Fibroblast of the aortic adventitia (primary cell): ENCODE data around the gene CCDC175. TPM values are rescaled to one million over a fixed set of nuclear protein-coding genes. Genes with fewer than 3 reads are reported as not detected.

Experiments used
- DNase-seq: peaks from one replicate; pipeline ENCODE4 v3.0.0-alpha.2; 2010; ENCODE audit warnings: low read depth
- H3K4me3 ChIP-seq: 2 replicates; pipeline ENCODE4 v1.5.1; 2011; ENCODE audit warnings: low read depth, mild to moderate bottlenecking, control low read depth, low read length, moderate library complexity
- CTCF ChIP-seq: IDR thresholded peaks from 2 replicates; pipeline ENCODE4 v1.5.1; 2011; ENCODE audit warnings: mild to moderate bottlenecking, low read length, control low read depth, inconsistent platforms; ENCODE audit not compliant: insufficient read depth
- total RNA-seq: library from RNA; depleted of rRNA; stranded (reverse); fragments of >200 nt; gene quantifications from 2 replicates; pipeline ENCODE4 v1.2.3, GENCODE V29; 2012; ENCODE audit warnings: low replicate concordance

The CCDC175 gene
- total RNA-seq, 1 donor, result not detected

- H3K4me3 ChIP-seq, result peak overlapping the region; percentile 65
- no peak for DNase-seq
- TF ChIP-seq CTCF, result no peak
Measured at GRCh38 chr14:59463787-59464485, 112.7 kb downstream of the CCDC175 start.

- DNase-seq, result no peak
- no peak overlapping the region for H3K4me3 ChIP-seq
- no peak for TF ChIP-seq CTCF
Measured at GRCh38 chr14:59461891-59462290, 114.7 kb downstream of the CCDC175 start.

GRCh38 chr14:59460378-59460777 lies 116.2 kb downstream of the CCDC175 start:
- no peak for TF ChIP-seq CTCF
- H3K4me3 ChIP-seq, result no peak overlapping the region
- no peak for DNase-seq

- no peak for TF ChIP-seq CTCF
- no peak for DNase-seq
- H3K4me3 ChIP-seq, result no peak overlapping the region
Measured at GRCh38 chr14:59458486-59458885, 118.1 kb downstream of the CCDC175 start.

DNA sequence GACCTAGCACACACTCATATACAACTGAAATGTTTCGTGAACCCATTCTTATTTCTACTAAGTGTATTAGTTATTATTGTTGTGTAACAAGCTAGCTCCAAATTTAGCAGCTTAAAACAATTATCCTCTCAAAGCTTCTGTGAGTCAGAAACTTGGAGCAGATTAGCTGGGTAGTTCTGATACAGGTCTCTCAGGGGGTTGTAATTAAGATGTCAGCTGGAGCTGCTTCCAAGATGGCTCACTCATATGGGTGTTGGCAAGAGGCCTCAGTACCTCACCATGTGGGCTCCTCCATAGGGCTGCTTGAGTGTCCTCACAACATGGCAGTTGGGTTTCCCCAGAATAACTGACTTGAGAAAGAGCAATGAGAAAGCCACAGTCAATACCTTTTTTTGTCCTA lies 121.2 kb downstream of the CCDC175 start:
- TF ChIP-seq CTCF, result no peak
- H3K4me3 ChIP-seq, result no peak overlapping the region
- peak; percentile 92 for DNase-seq

Other genes starting within 250 kb of the CCDC175 start
- gene GPR135, start 111.4 kb downstream of the CCDC175 start, total RNA-seq, result 1.7 and 4.3 TPM in 2 replicates
- gene L3HYPDH, start 92.4 kb downstream of the CCDC175 start, total RNA-seq, result 16.7 and 28.7 TPM in 2 replicates
- gene JKAMP, start 92.3 kb downstream of the CCDC175 start, total RNA-seq, result 58.8 and 105 TPM in 2 replicates